Ovary (tissue), 3 donors: Measurements from ENCODE around the gene GTPBP1.

ENCODE experiments used
- EP300 ChIP-seq: sonication (generic); formaldehyde crosslinking; IDR thresholded peaks from one replicate; pipeline ENCODE4 v1.6.1; 2017; ENCODE audit warnings: antibody characterized with exemption
- POLR2A ChIP-seq: fragments of 450-650 bp; IDR thresholded peaks from one replicate; pipeline ENCODE4 v1.6.1; 2017; ENCODE audit warnings: antibody characterized with exemption, mild to moderate bottlenecking, moderate library complexity
- TF ChIP-seq, protein P1 (sequence below), 3 donors: fragments of 450-650 bp in 2 of 3; fragments of 200-600 bp in 1 of 3; IDR thresholded peaks; one replicate each; pipeline versions ENCODE4 v1.5.1 to v1.8.0; 2016 to 2022; ENCODE audit warnings: antibody characterized with exemption in 3 of 3, mild to moderate bottlenecking in 1 of 3
- donor health status: DM: no; HTN: no; CAD: no.

DNA sequence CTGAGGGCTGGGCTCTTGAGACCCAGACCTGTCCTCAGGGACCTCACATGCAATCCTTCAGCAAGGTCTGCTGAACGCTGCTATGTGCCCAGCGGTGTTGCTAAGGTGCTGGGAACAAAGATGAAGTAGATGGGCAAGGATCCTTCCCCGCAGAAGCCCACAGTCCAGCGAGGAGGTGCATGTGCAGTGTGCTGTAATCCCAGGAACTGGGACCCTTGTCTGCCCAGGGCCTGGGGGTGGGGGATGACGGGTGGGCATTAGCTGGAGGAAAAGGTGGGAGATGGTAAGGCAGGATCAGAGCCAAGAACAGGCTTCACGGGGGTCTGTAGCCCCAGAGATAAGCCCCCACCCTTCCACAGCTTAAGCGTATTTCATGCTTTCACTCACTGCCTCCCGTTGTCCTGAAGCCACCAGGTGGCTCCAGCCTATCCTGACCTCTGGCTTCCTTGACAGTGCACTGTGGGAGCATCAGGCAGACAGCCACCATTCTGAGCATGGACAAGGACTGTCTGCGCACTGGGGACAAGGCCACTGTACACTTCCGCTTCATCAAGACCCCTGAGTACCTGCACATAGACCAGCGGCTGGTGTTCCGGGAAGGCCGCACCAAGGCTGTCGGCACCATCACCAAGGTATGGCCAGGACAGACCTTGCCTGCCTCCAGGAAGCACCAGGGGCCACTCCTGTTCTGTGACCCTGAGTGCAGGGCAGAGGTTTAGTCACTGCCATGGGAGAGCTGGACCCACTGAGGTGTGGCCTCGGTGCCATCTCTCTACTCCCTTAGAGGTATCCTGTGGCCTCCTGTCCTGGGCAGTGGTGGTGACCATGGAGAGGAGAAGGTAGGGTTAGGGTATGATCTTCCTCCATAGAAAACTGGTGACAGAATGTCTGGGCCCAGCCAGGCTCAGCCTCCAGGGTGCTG, 22.0 kb downstream of the GTPBP1 start:
- TF ChIP-seq, protein P1, sequence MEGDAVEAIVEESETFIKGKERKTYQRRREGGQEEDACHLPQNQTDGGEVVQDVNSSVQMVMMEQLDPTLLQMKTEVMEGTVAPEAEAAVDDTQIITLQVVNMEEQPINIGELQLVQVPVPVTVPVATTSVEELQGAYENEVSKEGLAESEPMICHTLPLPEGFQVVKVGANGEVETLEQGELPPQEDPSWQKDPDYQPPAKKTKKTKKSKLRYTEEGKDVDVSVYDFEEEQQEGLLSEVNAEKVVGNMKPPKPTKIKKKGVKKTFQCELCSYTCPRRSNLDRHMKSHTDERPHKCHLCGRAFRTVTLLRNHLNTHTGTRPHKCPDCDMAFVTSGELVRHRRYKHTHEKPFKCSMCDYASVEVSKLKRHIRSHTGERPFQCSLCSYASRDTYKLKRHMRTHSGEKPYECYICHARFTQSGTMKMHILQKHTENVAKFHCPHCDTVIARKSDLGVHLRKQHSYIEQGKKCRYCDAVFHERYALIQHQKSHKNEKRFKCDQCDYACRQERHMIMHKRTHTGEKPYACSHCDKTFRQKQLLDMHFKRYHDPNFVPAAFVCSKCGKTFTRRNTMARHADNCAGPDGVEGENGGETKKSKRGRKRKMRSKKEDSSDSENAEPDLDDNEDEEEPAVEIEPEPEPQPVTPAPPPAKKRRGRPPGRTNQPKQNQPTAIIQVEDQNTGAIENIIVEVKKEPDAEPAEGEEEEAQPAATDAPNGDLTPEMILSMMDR (IDR thresholded peaks at IDR 0.05): no peak
- TF ChIP-seq POLR2A: no peak
- no peak for TF ChIP-seq EP300
